Stimulated activated CD4-positive, alpha-beta T cell treated with anti-CD3 and anti-CD28 coated beads, Interleukin-15, amount 100 ng/mL, for 48 hours (primary cell): ENCODE results near the gene CDCA7.
"Not testable (repeated sequence)": the region's sequence is repeated elsewhere in the genome, so short reads cannot be mapped to it uniquely, and the experiment has no call there.

Experiments
- DNase-seq, 2 donors: peaks; one replicate each; pipeline ENCODE4 v3.0.0-alpha.2; 2020; ENCODE audit warnings: low read depth in 2 of 2

The CDCA7 gene

DNA sequence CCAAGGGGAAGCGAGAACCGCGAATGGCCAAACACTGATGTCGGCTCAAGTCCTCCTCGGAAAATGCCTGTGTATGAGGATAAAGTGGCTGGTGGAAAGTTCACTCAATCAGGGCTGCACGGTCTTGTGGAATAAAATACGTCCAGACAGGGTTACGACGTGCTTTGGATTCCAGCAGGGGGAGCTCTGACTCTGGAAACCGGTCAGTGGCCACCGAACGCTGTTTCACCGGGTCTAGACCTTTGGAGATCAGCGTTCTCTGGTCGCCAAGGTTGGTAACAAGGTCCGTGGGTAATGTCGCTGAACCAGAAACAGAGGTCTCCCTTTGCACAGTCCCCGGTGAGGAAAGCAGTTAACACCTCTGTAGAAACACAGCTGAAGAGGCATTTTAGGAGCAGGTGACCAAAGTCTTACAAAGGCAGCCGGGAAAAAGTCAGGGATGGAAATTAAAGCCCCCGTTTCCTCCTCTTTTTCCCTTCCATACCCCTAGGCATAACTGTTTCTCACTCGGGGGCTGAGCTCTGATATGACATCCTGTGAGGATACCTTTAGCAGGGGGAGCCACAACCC is 47.8 kb downstream of the CDCA7 start:
- DNase-seq = peak; percentile 54 to 67

DNA sequence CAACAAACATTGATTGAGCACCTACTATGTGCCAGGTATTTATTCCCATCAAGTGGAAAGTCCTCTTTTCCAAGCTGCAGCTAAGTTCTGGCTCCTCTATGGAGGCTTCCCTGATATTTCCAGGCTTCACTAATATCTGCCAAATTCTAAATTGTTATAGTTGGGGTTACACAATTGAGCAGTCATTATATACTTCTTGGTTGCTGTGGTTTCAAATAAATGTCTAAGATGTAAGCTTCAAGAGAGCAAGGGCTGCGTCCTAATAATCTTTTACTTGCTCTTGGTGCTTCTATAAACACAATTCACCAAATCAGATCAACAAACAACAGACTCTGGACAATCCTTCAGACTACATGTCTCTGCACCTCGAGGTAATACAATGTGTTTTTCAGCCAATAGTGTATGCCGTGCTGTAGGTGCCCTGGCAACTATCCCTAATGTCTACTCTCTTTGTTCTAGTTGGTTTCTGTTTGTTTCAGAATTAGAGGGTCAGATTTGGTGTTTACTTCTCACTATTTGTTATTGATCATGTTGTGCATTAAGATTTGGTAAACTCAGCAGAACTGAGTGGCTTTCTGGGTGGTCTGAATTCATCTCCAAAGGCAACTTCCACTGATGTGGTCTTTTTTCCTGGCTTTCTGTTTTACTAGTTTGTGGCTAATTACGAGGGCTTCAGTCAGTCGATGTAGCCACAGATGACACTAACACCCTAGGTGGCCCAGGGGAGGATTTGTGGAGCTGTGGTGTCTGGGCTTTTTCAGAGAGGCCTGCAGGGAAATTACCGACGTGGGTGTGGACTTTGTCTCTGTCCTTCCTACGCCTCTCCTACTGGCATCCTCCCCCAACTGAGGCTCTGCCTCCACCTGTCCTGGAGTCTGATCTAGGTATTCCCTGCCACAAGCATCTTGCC is 50.4 kb downstream of the CDCA7 start:
- no peak for DNase-seq

DNA sequence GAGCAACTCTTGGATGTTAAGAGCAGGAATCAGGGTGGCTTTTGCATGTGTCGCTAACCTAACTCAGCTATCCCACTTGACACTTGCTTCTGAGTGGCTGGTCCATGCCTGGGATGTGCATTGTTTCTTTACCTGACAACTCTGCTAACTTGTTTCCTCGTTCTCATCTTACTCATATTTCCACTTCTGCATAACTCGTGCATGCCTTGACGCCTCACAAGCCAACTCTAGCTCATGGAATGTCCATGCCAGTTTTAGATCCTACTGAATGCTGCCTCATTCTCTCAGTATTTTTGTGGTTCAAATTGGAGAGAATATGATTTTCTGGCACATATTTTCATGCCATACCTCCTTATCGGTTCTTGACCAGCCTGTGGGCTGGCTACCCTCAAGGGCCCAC is 52.5 kb downstream of the CDCA7 start:
- no peak for DNase-seq

DNA sequence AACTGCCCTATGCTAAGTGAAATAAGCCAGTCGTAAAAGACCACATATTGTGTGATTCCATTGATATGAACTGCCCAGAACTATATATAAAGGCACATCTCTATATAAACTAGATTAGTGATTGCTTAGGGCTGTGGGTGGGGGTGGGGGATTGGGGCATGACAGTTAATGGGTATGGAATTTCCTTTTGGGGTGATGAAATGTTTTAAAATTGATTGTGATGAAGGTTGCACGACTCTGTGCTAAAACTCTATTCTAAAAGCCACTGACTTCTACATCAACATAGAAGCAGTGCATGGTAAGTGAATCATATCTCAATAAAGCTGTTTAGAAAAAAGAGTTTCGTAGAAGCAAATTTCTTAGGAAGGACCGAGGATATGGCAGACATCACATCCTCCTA is 53.0 kb downstream of the CDCA7 start:
- no peak for DNase-seq

DNA sequence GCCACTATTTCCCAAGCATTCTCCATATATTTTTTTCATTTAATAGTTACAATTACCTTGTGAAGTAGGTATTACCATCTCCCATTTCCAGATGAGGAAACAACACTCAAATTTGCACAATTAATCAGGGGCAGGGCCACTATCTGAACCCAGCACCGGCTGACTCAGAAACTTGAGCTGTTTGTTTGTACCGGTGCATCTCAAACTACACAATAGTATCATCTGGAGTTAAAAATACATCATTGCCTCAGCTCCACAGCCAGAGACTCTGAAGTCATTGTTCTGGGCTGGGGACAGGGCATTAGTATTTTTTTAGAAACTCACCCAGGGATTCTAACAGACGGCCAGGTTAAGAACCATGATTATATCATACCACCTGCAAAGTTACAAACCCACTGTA is 55.9 kb downstream of the CDCA7 start:
- no peak for DNase-seq

DNA sequence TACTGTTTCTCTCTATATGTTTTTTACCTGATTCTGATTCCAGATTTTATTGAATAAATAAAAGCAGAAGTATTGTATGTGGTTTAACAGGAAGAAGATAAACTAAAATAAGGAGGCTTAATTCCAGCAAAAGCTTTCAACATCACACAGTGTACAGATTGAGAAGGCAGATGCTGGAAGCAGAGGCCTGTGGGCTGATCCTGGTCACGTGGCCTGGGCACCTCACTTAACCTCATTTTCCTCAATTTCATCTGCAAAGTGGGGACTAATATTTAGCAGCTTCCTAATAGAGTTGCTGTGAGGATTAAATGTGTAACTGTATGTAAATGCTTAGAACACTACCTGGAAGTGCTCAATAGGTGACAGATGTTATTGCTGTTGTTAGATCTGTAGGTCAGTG is 58.0 kb downstream of the CDCA7 start:
- DNase-seq = no peak

DNA sequence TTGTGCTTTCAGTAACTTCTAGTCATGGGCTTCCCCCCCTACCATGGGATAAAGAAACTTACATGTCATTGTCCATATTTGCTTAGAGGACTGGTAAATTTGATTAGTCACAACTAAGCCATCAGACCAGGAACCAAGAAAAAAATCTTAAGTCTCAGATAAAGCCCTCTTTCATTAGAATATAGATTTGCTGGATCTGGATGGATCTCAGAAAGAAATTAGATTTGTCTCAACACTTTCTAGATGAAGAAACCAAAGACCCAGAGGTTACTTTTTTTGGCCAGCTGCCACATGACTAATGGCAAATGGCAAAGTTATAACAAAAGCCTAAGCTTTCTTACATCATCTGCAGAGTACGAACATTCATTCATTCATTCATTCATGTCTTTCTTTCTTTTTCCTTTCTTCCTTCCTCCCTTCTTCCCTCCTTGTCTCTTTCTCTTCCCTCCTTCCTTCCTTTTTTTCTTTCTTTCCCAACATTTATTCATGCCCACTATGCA is 60.2 kb downstream of the CDCA7 start:
- DNase-seq = no peak

DNA sequence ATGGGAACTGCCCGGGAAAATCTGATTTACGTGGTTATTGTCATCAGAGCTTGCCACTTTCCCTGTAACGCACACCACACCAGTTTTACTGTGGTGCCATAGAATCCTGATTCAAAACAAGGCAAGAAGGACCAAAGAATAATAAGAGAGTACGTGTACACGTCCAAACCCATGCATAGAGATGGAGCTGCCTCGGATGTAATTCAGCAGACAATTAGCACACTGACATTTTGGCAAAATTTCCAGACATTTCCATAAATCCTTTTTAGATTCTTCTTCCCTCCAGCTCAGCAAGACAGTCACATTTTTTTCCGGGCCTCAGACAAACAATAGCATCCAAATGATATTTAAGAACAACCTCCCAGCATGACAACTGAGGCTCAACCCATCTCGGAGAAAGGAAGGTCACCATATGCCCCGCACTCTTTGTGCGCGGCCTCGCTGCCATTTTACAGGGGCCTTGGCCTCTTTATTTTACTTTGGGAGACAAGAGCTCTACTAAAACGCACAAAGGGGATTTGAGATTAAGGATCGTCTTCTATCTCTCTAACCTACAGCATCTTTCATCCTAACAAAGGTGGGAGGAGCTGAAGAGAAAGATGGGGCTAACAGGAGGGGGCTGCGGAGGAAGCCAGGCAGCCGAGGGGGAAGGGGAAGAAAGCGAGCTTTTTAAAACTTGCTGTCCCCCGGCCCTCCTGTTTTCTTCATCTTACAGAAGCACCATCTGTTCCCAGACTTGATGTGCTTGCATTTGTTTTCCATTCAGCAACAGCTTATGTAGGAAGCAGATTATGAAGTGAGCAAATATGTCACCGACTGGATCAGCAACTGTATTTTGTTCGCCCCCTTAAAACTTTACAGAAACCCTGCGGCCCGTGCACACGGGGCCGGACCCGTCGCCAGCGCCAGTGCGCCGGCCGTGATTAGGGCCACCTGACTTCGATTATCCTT is 61.0 kb downstream of the CDCA7 start:
- DNase-seq = no peak

DNA sequence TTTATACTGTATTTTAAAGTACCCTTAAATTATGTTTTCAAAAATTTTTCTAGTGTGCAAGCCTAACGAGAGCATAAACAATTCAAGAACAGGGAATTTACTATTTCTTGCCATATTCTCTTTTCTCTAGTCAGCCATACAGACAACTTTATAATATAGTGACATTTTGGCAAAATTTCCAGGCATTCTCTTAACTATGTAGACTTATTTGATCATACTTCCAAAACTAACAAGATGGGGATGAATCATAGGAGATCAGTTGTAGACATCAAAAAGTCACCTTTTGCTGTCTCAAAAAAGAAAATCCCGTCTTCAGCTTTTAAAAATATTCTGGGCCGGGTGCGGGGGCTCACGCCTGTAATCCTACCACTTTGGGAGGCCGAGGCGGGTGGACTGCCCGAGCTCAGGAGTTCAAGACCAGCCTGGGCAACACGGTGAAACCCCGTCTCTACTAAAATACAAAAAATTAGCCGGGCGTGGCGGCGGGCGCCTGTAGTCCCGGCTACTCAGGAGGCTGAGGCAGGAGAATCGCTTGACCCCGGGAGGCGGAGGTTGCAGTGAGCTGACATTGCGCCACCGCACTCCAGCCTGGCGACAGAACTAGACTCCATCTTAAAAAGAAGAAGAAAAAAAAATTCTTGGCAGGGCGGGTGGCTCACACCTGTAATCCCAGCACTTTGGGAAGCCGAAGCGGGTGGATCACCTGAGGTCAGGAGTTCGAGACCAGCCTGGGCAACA is 61.9 kb downstream of the CDCA7 start:
- DNase-seq = not testable (repeated sequence)

DNA sequence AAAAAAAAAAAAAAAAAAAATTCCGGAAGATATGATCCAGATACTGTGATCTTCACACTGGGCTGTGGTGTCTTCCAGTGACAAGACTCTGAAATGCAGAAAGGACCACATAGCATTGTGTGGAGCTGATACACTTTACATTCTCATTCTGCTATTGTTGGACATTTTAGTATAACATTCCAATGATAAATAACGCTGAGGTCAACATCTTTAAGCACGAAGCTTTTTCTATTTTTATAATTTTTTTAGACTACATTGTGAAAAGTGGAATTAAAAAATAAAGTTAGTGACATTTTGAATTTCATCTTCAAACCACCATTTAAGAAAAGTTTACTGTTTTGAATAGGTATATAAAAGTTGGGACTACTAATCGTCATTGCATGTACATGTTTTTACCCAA is 62.7 kb downstream of the CDCA7 start:
- DNase-seq = no peak

DNA sequence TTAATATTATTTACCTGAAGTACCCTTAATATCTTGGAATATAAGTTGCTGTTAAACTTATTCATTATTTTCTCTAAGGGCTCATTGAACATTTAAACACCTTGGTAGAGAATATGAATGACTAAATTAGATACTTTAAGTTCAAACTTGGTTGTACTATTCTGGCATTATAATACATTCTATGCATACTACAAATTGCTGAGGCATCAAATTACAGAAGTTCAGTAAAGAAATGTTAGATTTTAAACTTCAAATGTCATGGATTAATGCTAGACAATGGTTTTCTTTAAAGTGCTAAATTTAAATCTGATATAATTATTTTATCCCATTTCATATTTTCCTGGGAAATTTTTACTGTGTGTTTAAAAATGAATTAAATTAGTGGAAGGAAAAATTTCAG is 63.1 kb downstream of the CDCA7 start:
- DNase-seq = no peak
